SK-N-SH treated with all-trans-retinoic acid at 6 μM for 48 hours (cell line): ENCODE measurements around the gene ARMC10.

Experiments used
- ATAC-seq: fragments of 200-7000 bp; cut with Tn5 transposase; 3 replicates; pipeline ENCODE4 v1.9.1; 2020; ENCODE audit warnings: mild to moderate bottlenecking, moderate library complexity
- ARNTL ChIP-seq: fragments of 450-650 bp; formaldehyde crosslinking; IDR thresholded peaks from 2 replicates; pipeline ENCODE4 v1.5.0; 2020; ENCODE audit warnings: low read depth, mild to moderate bottlenecking, moderate library complexity, borderline replicate concordance
- BACH2 ChIP-seq: fragments of 250-450 bp; sonication (Bioruptor Pico); IDR thresholded peaks from 2 replicates; pipeline ENCODE4 v1.9.0; 2021; ENCODE audit warnings: mild to moderate bottlenecking, borderline replicate concordance
- CSDC2 ChIP-seq: fragments of 250-450 bp; sonication (Bioruptor Pico); IDR thresholded peaks from 2 replicates; pipeline ENCODE4 v1.5.0; 2020; ENCODE audit warnings: mild to moderate bottlenecking, moderate library complexity
- ESRRG ChIP-seq: fragments of 250-450 bp; sonication (Bioruptor Pico); IDR thresholded peaks from 2 replicates; pipeline ENCODE4 v1.6.1; 2021; ENCODE audit warnings: mild to moderate bottlenecking
- GLIS3 ChIP-seq: fragments of 250-450 bp; sonication (Bioruptor Pico); IDR thresholded peaks from 2 replicates; pipeline ENCODE4 v1.5.0; 2020; ENCODE audit warnings: mild to moderate bottlenecking, moderate library complexity
- ISL1 ChIP-seq: fragments of 250-450 bp; sonication (Bioruptor Pico); IDR thresholded peaks from 2 replicates; pipeline ENCODE4 v2.1.2; 2022; ENCODE audit warnings: mild to moderate bottlenecking, moderate library complexity
- PATZ1 ChIP-seq: fragments of 250-450 bp; sonication (Bioruptor Pico); IDR thresholded peaks from 2 replicates; pipeline ENCODE4 v1.8.0; 2020; ENCODE audit warnings: mild to moderate bottlenecking, moderate library complexity, borderline replicate concordance
- POU6F1 ChIP-seq: fragments of 250-450 bp; sonication (Bioruptor Pico); IDR thresholded peaks from 2 replicates; pipeline ENCODE4 v1.8.0; 2021; ENCODE audit warnings: low read depth, mild to moderate bottlenecking, moderate library complexity, borderline replicate concordance
- PPARA ChIP-seq: fragments of 250-450 bp; sonication (Bioruptor Pico); IDR thresholded peaks from 2 replicates; pipeline ENCODE4 v1.5.0; 2020; ENCODE audit warnings: mild to moderate bottlenecking, borderline replicate concordance
- RARB ChIP-seq: fragments of 250-450 bp; sonication (Bioruptor Pico); IDR thresholded peaks from 2 replicates; pipeline ENCODE4 v1.8.0; 2021; ENCODE audit warnings: mild to moderate bottlenecking, moderate library complexity
- TOX ChIP-seq: fragments of 250-450 bp; sonication (Bioruptor Pico); IDR thresholded peaks from 2 replicates; pipeline ENCODE4 v1.8.0; 2021; ENCODE audit warnings: mild to moderate bottlenecking, moderate library complexity, borderline replicate concordance
- TSHZ2 ChIP-seq: fragments of 250-450 bp; sonication (Bioruptor Pico); IDR thresholded peaks from 2 replicates; pipeline ENCODE4 v1.5.0; 2020; ENCODE audit warnings: mild to moderate bottlenecking, moderate library complexity
- ZC3H10 ChIP-seq: fragments of 250-450 bp; sonication (Bioruptor Pico); IDR thresholded peaks from 2 replicates; pipeline ENCODE4 v1.5.1; 2021; ENCODE audit warnings: mild to moderate bottlenecking, moderate library complexity
- ZFP3 ChIP-seq: fragments of 250-450 bp; sonication (Bioruptor Pico); IDR thresholded peaks from 2 replicates; pipeline ENCODE4 v1.5.0; 2020; ENCODE audit warnings: mild to moderate bottlenecking, moderate library complexity
- ZFP30 ChIP-seq: fragments of 450-650 bp; formaldehyde crosslinking; IDR thresholded peaks from 2 replicates; pipeline ENCODE4 v1.5.0; 2022; ENCODE audit warnings: mild to moderate bottlenecking, moderate library complexity
- ZNF565 ChIP-seq: fragments of 450-650 bp; formaldehyde crosslinking; conservative IDR thresholded peaks from 2 replicates; pipeline ENCODE4 v1.5.0; 2020; ENCODE audit warnings: low read depth, mild to moderate bottlenecking, moderate library complexity
- ZNF70 ChIP-seq: fragments of 450-650 bp; formaldehyde crosslinking; IDR thresholded peaks from 2 replicates; pipeline ENCODE4 v1.5.0; 2020; ENCODE audit warnings: mild to moderate bottlenecking, moderate library complexity
- ZNF8 ChIP-seq: fragments of 450-650 bp; formaldehyde crosslinking; IDR thresholded peaks from 2 replicates; pipeline ENCODE4 v1.5.0; 2020; ENCODE audit warnings: mild to moderate bottlenecking, moderate library complexity
- TF ChIP-seq, protein P1 (sequence below): fragments of 250-450 bp; sonication (Bioruptor Pico); IDR thresholded peaks from 2 replicates; pipeline ENCODE4 v1.5.1; 2020; ENCODE audit warnings: low read depth, mild to moderate bottlenecking, moderate library complexity
- TF ChIP-seq, protein P2 (sequence below): fragments of 250-450 bp; sonication (Bioruptor Pico); IDR thresholded peaks from 2 replicates; pipeline ENCODE4 v1.5.1; 2021; ENCODE audit warnings: mild to moderate bottlenecking, moderate library complexity

The ARMC10 gene

GRCh38 chr7:103116511-103116910 is 41.6 kb downstream of the ARMC10 start:
- no peak for ATAC-seq
- TF ChIP-seq POU6F1 (CRISPR knock-in tag), result no peak
- no peak for TF ChIP-seq RARB (CRISPR knock-in tag)
- TF ChIP-seq ZNF70 (CRISPR knock-in tag), result no peak
- TF ChIP-seq ESRRG (CRISPR knock-in tag), result no peak

- TF ChIP-seq PPARA (CRISPR knock-in tag), result no peak
- TF ChIP-seq CSDC2 (CRISPR knock-in tag), result no peak
- TF ChIP-seq ARNTL (CRISPR knock-in tag), result no peak
- TF ChIP-seq, protein P1, sequence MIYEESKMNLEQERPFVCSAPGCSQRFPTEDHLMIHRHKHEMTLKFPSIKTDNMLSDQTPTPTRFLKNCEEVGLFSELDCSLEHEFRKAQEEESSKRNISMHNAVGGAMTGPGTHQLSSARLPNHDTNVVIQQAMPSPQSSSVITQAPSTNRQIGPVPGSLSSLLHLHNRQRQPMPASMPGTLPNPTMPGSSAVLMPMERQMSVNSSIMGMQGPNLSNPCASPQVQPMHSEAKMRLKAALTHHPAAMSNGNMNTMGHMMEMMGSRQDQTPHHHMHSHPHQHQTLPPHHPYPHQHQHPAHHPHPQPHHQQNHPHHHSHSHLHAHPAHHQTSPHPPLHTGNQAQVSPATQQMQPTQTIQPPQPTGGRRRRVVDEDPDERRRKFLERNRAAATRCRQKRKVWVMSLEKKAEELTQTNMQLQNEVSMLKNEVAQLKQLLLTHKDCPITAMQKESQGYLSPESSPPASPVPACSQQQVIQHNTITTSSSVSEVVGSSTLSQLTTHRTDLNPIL, result no peak
- TF ChIP-seq POU6F1 (CRISPR knock-in tag), result no peak
- TF ChIP-seq ESRRG (CRISPR knock-in tag), result no peak
- no peak for TF ChIP-seq TSHZ2 (CRISPR knock-in tag)
- no peak for TF ChIP-seq ISL1 (CRISPR knock-in tag)
- TF ChIP-seq TOX, result no peak
- TF ChIP-seq GLIS3 (CRISPR knock-in tag), result no peak
- TF ChIP-seq RARB (CRISPR knock-in tag), result no peak
- TF ChIP-seq BACH2 (CRISPR knock-in tag), result no peak
- no peak for TF ChIP-seq ZFP30
- no peak for TF ChIP-seq ZC3H10 (CRISPR knock-in tag)
- no peak for TF ChIP-seq ZFP3 (CRISPR knock-in tag)
- TF ChIP-seq, protein P2, sequence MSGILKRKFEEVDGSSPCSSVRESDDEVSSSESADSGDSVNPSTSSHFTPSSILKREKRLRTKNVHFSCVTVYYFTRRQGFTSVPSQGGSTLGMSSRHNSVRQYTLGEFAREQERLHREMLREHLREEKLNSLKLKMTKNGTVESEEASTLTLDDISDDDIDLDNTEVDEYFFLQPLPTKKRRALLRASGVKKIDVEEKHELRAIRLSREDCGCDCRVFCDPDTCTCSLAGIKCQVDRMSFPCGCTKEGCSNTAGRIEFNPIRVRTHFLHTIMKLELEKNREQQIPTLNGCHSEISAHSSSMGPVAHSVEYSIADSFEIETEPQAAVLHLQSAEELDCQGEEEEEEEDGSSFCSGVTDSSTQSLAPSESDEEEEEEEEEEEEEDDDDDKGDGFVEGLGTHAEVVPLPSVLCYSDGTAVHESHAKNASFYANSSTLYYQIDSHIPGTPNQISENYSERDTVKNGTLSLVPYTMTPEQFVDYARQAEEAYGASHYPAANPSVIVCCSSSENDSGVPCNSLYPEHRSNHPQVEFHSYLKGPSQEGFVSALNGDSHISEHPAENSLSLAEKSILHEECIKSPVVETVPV, result no peak
- no peak for TF ChIP-seq PATZ1
- no peak for ATAC-seq
These were observed 42.1 kb downstream of the ARMC10 start for GRCh38 chr7:103116991-103117390.

GRCh38 chr7:103117465-103117864 is 42.5 kb downstream of the ARMC10 start:
- no peak for ATAC-seq
- TF ChIP-seq CSDC2 (CRISPR knock-in tag) (no peak), TSHZ2 (CRISPR knock-in tag) (no peak), ZFP3 (CRISPR knock-in tag) (no peak), ZNF8 (CRISPR knock-in tag) (no peak), POU6F1 (CRISPR knock-in tag) (no peak), GLIS3 (CRISPR knock-in tag) (no peak), ESRRG (CRISPR knock-in tag) (no peak), ZNF565 (CRISPR knock-in tag) (no peak)
- TF ChIP-seq, protein P2, result no peak
